OCI-LY3 (cell line): ENCODE measurements around the gene AGER.
A peak's percentile ranks its signal among the peaks of the same experiment; 100 is the strongest.
"Not testable (repeated sequence)": the region's sequence is repeated elsewhere in the genome, so short reads cannot be mapped to it uniquely, and the experiment has no call there.

Source experiments
- H2AFZ ChIP-seq: fragments of 200-600, 300-600 bp; shearing (Covaris generic); 2 replicates; pipeline ENCODE4 v1.6.0; 2014; ENCODE audit warnings: antibody characterized with exemption, low read depth, low read length
- H3K27ac ChIP-seq: fragments of 200-600, 300-600 bp; sonication (generic); 2 replicates; pipeline ENCODE4 v1.5.1; 2014; ENCODE audit warnings: mild to moderate bottlenecking, low read length, moderate library complexity, mixed read lengths
- H3K27me3 ChIP-seq: fragments of 200-600, 300-600 bp; sonication (generic); 2 replicates; pipeline ENCODE4 v1.6.1; 2014; ENCODE audit warnings: low read depth, low read length, mixed read lengths
- H3K36me3 ChIP-seq: fragments of 200-600, 300-600 bp; sonication (generic); replicated peaks from 2 replicates; pipeline ENCODE3; 2014; ENCODE audit warnings: low read depth, low read length, mixed read lengths
- H3K4me1 ChIP-seq: fragments of 300-600, 200-600 bp; sonication (generic); 2 replicates; pipeline ENCODE4 v1.6.1; 2014; ENCODE audit warnings: low read length, mixed read lengths
- H3K4me2 ChIP-seq: fragments of 200-600, 300-600 bp; sonication (generic); 2 replicates; pipeline ENCODE4 v1.6.1; 2014; ENCODE audit warnings: low read length, mixed read lengths
- H3K4me3 ChIP-seq: fragments of 300-600, 200-600 bp; sonication (generic); 2 replicates; pipeline ENCODE4 v1.5.1; 2014; ENCODE audit warnings: antibody characterized with exemption, mild to moderate bottlenecking, low read length, moderate library complexity
- H3K79me2 ChIP-seq: fragments of 300-600, 200-600 bp; shearing (Covaris generic); 2 replicates; pipeline ENCODE4 v1.6.1; 2014; ENCODE audit warnings: mild to moderate bottlenecking, low read length, mixed read lengths
- H3K9ac ChIP-seq: fragments of 300-600, 200-600 bp; shearing (Covaris generic); 2 replicates; pipeline ENCODE4 v1.6.0; 2014; ENCODE audit warnings: mild to moderate bottlenecking, low read length, moderate library complexity
- H3K9me3 ChIP-seq: fragments of 200-600, 300-600 bp; shearing (Covaris generic); 2 replicates; pipeline ENCODE4 v1.6.1; 2014; ENCODE audit warnings: low read length, mixed read lengths; ENCODE audit not compliant: insufficient read depth
- H4K20me1 ChIP-seq: fragments of 200-600, 300-600 bp; sonication (generic); 2 replicates; pipeline ENCODE4 v1.6.1; 2016; ENCODE audit warnings: low read length, mixed read lengths; ENCODE audit not compliant: insufficient read depth
- CTCF ChIP-seq: fragments of 200-600, 300-600 bp; sonication (generic); IDR thresholded peaks from 2 replicates; pipeline ENCODE4 v1.5.1; 2014; ENCODE audit warnings: antibody characterized with exemption, low read length, low read depth
- EZH2phosphoT487 ChIP-seq: fragments of 200-600 bp; shearing (Covaris generic); IDR thresholded peaks from 2 replicates; pipeline ENCODE4 v1.6.1; 2018; ENCODE audit warnings: antibody characterized with exemption, mixed run types, low read depth

AGER gene

GRCh38 chr6:32187009-32187709 lies 3.1 kb upstream of the AGER start:
- peak overlapping the region; percentile 18; the same call in 1 of the 2 replicates for H3K4me3 ChIP-seq
- H3K4me1 ChIP-seq, result peaks cover 39% of the 10 kb centered on the region
- TF ChIP-seq CTCF (no peak), EZH2phosphoT487 (no peak)
- peak overlapping the region; percentile 44 for H3K4me2 ChIP-seq
- no peaks in the 10 kb centered on the region for H4K20me1 ChIP-seq
- H3K9me3 ChIP-seq, result no peaks in the 10 kb centered on the region
- no peaks in the 10 kb centered on the region for H3K27me3 ChIP-seq
- H3K36me3 ChIP-seq, result peaks cover 31% of the 10 kb centered on the region
- 0 out of 2 replicates have a peak overlapping the region, but pooled peaks have one; percentile 4 for H3K9ac ChIP-seq
- H3K27ac ChIP-seq, result peak overlapping the region; percentile 76
- H2AFZ ChIP-seq, result no peak overlapping the region
- H3K79me2 ChIP-seq, result peaks cover 49% of the 10 kb centered on the region

GRCh38 chr6:32186151-32186840 lies 2.2 kb upstream of the AGER start:
- Histone ChIP-seq H3K4me2 (peak overlapping the region; percentile 44), H3K27ac (peak overlapping the region; percentile 76), H3K36me3 (peaks cover 31% of the 10 kb centered on the region), H3K4me1 (peaks cover 38% of the 10 kb centered on the region), H3K79me2 (peaks cover 40% of the 10 kb centered on the region)
- H3K9me3 ChIP-seq, H3K9ac ChIP-seq, H2AFZ ChIP-seq, H3K4me3 ChIP-seq, H3K27me3 ChIP-seq, H4K20me1 ChIP-seq: not testable (repeated sequence)

- not testable (repeated sequence) for H4K20me1 ChIP-seq, H3K9me3 ChIP-seq, H3K9ac ChIP-seq, H3K27me3 ChIP-seq, H2AFZ ChIP-seq, H3K4me3 ChIP-seq
- peak overlapping the region; percentile 76 for H3K27ac ChIP-seq
- H3K79me2 ChIP-seq, result peaks cover 34% of the 10 kb centered on the region
- peaks cover 27% of the 10 kb centered on the region for H3K36me3 ChIP-seq
- H3K4me1 ChIP-seq, result peaks cover 33% of the 10 kb centered on the region
- peak overlapping the region; percentile 28 for H3K4me2 ChIP-seq
Measured at GRCh38 chr6:32185681-32186131, 1.7 kb upstream of the AGER start.

- Histone ChIP-seq H3K79me2 (peaks cover 24% of the 10 kb centered on the region), H3K4me1 (peaks cover 34% of the 10 kb centered on the region), H2AFZ (no peak overlapping the region), H3K4me2 (no peak overlapping the region), H3K9me3 (no peaks in the 10 kb centered on the region), H3K36me3 (peaks cover 20% of the 10 kb centered on the region), H3K9ac (no peak overlapping the region), H3K4me3 (no peak overlapping the region), H3K27ac (no peak overlapping the region), H3K27me3 (no peaks in the 10 kb centered on the region), H4K20me1 (no peaks in the 10 kb centered on the region)
- TF ChIP-seq EZH2phosphoT487 (no peak), CTCF (no peak)
Measured at GRCh38 chr6:32183483-32184083, 470 bp downstream of the AGER start.

- no peak overlapping the region for H3K4me3 ChIP-seq
- H3K27ac ChIP-seq, result no peak overlapping the region
- H4K20me1 ChIP-seq, result no peaks in the 10 kb centered on the region
- no peak overlapping the region for H3K9ac ChIP-seq
- peaks cover 19% of the 10 kb centered on the region; the same call in 1 of the 2 replicates for H3K79me2 ChIP-seq
- peaks cover 29% of the 10 kb centered on the region for H3K4me1 ChIP-seq
- no peaks in the 10 kb centered on the region for H3K27me3 ChIP-seq
- no peak overlapping the region for H3K4me2 ChIP-seq
- peaks cover 20% of the 10 kb centered on the region for H3K36me3 ChIP-seq
- no peaks in the 10 kb centered on the region for H3K9me3 ChIP-seq
- H2AFZ ChIP-seq, result no peak overlapping the region
- TF ChIP-seq CTCF, result no peak
- TF ChIP-seq EZH2phosphoT487, result no peak
Measured at GRCh38 chr6:32183030-32183429, 1.0 kb downstream of the AGER start.
